ENCODE results near the gene RAC2. TPM values are rescaled to one million over a fixed set of nuclear protein-coding genes. Genes with fewer than 3 reads are reported as not detected.

Gene RAC2
- total RNA-seq, 1 donor from 2014 or later = not detected

DNA sequence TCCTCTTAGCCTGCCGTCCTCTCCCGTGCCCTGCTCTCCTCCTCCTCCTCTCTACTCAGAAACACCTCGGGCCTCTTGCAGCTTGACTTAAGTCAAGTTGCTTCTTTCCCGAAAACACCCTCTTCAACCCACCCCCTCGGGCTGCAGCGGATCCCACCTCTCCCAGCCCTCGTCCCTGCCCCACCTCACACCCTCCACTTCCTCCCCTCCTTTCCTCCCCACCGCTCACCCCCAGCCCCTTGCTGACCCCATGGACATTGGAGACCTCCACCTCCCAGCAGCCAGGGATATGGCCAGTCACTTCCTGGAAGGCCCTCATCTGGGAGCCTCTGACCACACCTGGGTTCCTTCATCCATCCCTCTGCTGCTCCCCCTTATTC lies 29.8 kb upstream of the RAC2 start:
- TF ChIP-seq, protein P1, sequence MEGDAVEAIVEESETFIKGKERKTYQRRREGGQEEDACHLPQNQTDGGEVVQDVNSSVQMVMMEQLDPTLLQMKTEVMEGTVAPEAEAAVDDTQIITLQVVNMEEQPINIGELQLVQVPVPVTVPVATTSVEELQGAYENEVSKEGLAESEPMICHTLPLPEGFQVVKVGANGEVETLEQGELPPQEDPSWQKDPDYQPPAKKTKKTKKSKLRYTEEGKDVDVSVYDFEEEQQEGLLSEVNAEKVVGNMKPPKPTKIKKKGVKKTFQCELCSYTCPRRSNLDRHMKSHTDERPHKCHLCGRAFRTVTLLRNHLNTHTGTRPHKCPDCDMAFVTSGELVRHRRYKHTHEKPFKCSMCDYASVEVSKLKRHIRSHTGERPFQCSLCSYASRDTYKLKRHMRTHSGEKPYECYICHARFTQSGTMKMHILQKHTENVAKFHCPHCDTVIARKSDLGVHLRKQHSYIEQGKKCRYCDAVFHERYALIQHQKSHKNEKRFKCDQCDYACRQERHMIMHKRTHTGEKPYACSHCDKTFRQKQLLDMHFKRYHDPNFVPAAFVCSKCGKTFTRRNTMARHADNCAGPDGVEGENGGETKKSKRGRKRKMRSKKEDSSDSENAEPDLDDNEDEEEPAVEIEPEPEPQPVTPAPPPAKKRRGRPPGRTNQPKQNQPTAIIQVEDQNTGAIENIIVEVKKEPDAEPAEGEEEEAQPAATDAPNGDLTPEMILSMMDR (IDR thresholded peaks at IDR 0.05; ENCODE audit: partially characterized antibody, unreplicated experiment) = no peak
- Mint-ChIP-seq H3K27me3 (ENCODE audit: unreplicated experiment) (no peaks in the 10 kb centered on the region), H3K4me1 (ENCODE audit: low read depth, unreplicated experiment) (peaks cover 5% of the 10 kb centered on the region), H3K27ac (ENCODE audit: unreplicated experiment) (no peak overlapping the region), H3K9me3 (ENCODE audit: unreplicated experiment) (peaks cover 4% of the 10 kb centered on the region), H3K4me3 (ENCODE audit: unreplicated experiment) (no peak overlapping the region), H3K36me3 (ENCODE audit: unreplicated experiment) (no peaks in the 10 kb centered on the region)
- no peak for DNase-seq

- DNase-seq = no peak
- Mint-ChIP-seq H3K27me3 (ENCODE audit: unreplicated experiment) (no peaks in the 10 kb centered on the region), H3K27ac (ENCODE audit: unreplicated experiment) (no peak overlapping the region), H3K4me1 (ENCODE audit: low read depth, unreplicated experiment) (peaks cover 2% of the 10 kb centered on the region), H3K4me3 (ENCODE audit: unreplicated experiment) (no peak overlapping the region), H3K36me3 (ENCODE audit: unreplicated experiment) (no peaks in the 10 kb centered on the region), H3K9me3 (ENCODE audit: unreplicated experiment) (peaks cover 3% of the 10 kb centered on the region)
- TF ChIP-seq, protein P1 (IDR thresholded peaks at IDR 0.05; ENCODE audit: partially characterized antibody, unreplicated experiment) = no peak
These were observed 29.2 kb upstream of the RAC2 start for GRCh38 chr22:37273126-37273845.

DNA sequence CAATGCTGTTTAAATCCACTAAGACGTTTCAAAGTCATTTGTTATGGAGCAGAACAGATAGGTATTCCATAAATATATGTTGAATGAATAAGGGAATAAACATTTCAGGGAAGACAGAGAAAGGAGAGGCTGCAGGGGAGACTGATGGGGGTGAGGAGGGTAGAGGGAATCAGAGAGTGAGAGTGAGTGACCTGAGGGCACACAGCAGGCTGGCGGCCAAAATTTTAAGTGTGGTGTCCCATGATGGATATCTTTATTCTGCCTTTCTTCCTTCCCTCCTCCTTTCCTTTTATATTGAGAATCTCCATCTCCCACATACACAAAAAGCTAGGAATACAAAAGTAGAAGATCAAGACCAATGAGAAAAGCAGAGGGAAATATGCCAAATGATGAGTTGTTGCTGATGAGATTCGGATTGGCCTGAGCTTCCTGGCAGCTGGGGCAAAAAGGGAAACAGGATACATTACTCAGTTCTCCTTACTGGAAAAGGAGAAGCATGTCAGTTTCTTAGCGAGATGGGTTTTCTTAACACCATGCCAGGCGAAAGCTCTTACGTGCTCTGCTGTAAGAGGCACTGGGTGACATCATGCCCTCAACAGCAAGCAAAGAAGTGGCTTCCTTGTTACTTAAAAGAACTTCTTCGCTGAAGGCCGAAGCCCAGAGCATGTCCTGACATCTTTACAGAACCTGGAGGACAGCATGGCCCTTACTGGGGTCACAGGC lies 27.0 kb upstream of the RAC2 start:
- Mint-ChIP-seq H3K4me3 (ENCODE audit: unreplicated experiment) (no peak overlapping the region), H3K4me1 (ENCODE audit: low read depth, unreplicated experiment) (peaks cover 4% of the 10 kb centered on the region), H3K27ac (ENCODE audit: unreplicated experiment) (no peak overlapping the region), H3K27me3 (ENCODE audit: unreplicated experiment) (peaks cover 3% of the 10 kb centered on the region), H3K9me3 (ENCODE audit: unreplicated experiment) (no peaks in the 10 kb centered on the region), H3K36me3 (ENCODE audit: unreplicated experiment) (no peaks in the 10 kb centered on the region)
- TF ChIP-seq, protein P1 (IDR thresholded peaks at IDR 0.05; ENCODE audit: partially characterized antibody, unreplicated experiment) = no peak
- no peak for DNase-seq

GRCh38 chr22:37269936-37270678 lies 26.0 kb upstream of the RAC2 start:
- no peak for DNase-seq
- TF ChIP-seq, protein P1 (IDR thresholded peaks at IDR 0.05; ENCODE audit: partially characterized antibody, unreplicated experiment) = no peak
- Mint-ChIP-seq H3K9me3 (ENCODE audit: unreplicated experiment) (no peaks in the 10 kb centered on the region), H3K27ac (ENCODE audit: unreplicated experiment) (no peak overlapping the region), H3K4me1 (ENCODE audit: low read depth, unreplicated experiment) (peaks cover 4% of the 10 kb centered on the region), H3K4me3 (ENCODE audit: unreplicated experiment) (no peak overlapping the region), H3K36me3 (ENCODE audit: unreplicated experiment) (no peaks in the 10 kb centered on the region), H3K27me3 (ENCODE audit: unreplicated experiment) (peaks cover 3% of the 10 kb centered on the region)
